ENCODE measurements around the gene SDK1. TPM values are rescaled to one million over a fixed set of nuclear protein-coding genes. Genes with fewer than 3 reads are reported as not detected.

SDK1 gene
- total RNA-seq, 1 donor from 2014 or later, result 4.3 TPM

DNA sequence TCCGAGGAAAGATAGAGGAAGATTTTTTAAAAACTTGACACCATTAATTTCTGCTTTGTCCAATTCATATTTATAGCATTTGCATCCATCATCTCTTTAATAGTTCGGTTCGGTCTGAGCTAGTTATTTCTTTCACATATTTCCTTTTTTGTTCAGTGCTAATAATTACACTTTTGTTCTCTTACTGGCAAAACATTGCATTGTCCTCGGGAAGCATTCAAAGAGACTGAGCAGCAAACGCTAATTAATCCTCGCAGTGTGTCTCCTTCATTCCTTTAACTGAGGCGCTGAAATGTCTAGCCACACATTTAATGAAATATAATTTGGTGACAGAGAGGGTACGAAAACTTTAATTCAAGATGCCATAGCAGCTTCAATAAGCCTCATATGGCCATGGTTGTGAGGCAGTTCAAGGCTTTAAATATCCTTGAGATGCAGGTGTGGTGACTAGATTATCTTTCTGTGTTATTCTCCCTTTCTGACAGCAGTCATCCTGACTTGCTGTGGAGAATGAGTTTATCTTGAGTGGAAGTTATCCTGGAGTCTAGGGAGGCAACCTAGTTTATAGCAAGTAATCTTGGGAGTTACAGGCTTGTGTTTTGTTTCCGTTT, 431.4 kb downstream of the SDK1 start:
- TF ChIP-seq, protein P1, sequence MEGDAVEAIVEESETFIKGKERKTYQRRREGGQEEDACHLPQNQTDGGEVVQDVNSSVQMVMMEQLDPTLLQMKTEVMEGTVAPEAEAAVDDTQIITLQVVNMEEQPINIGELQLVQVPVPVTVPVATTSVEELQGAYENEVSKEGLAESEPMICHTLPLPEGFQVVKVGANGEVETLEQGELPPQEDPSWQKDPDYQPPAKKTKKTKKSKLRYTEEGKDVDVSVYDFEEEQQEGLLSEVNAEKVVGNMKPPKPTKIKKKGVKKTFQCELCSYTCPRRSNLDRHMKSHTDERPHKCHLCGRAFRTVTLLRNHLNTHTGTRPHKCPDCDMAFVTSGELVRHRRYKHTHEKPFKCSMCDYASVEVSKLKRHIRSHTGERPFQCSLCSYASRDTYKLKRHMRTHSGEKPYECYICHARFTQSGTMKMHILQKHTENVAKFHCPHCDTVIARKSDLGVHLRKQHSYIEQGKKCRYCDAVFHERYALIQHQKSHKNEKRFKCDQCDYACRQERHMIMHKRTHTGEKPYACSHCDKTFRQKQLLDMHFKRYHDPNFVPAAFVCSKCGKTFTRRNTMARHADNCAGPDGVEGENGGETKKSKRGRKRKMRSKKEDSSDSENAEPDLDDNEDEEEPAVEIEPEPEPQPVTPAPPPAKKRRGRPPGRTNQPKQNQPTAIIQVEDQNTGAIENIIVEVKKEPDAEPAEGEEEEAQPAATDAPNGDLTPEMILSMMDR (IDR thresholded peaks at IDR 0.05; ENCODE audit: unreplicated experiment), result no peak
- Mint-ChIP-seq H3K4me1 (ENCODE audit: unreplicated experiment) (no peaks in the 10 kb centered on the region), H3K4me3 (ENCODE audit: unreplicated experiment) (no peak overlapping the region), H3K9me3 (ENCODE audit: unreplicated experiment) (peaks cover 5% of the 10 kb centered on the region), H3K36me3 (ENCODE audit: low read depth, unreplicated experiment) (no peaks in the 10 kb centered on the region), H3K27me3 (ENCODE audit: unreplicated experiment) (no peaks in the 10 kb centered on the region), H3K27ac (ENCODE audit: unreplicated experiment) (no peak overlapping the region)
- no peak for DNase-seq (ENCODE audit: low spot score)

DNA sequence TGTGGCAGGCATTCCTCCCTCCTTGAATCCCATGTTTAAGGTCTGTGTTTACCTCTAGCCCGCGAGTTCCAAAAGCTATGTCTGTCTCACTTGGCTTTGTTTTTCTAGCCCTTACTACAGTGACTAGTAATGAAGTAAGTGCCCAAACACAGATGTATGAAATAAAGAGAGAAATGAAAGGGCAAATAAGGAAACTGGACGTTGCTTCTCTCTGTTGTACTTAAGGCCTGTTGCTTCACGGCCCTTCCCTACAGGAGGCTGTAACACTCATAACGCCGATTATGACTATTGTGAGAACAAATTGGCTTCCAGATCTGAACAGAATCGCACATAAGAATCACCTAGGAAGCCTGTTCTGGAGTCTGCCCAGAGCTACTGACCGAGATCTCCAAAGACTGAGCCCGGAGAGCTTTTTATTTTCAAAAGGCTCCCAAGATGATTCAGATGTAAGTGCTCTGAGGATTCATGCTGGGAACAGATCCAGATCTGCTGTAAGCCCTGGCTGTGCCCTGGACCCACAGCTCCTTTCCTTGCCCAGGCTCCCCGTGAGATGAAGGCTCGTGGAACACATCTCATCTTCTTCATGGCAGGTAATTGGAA, 432.6 kb downstream of the SDK1 start:
- TF ChIP-seq, protein P1 (IDR thresholded peaks at IDR 0.05; ENCODE audit: unreplicated experiment), result no peak
- H3K36me3 Mint-ChIP-seq (ENCODE audit: low read depth, unreplicated experiment), result peaks cover 7% of the 10 kb centered on the region
- peaks cover 5% of the 10 kb centered on the region for H3K9me3 Mint-ChIP-seq (ENCODE audit: unreplicated experiment)
- DNase-seq (ENCODE audit: low spot score), result no peak
- H3K27me3 Mint-ChIP-seq (ENCODE audit: unreplicated experiment), result no peaks in the 10 kb centered on the region
- no peak overlapping the region for H3K27ac Mint-ChIP-seq (ENCODE audit: unreplicated experiment)
- H3K4me1 Mint-ChIP-seq (ENCODE audit: unreplicated experiment), result no peaks in the 10 kb centered on the region
- H3K4me3 Mint-ChIP-seq (ENCODE audit: unreplicated experiment), result no peak overlapping the region

DNA sequence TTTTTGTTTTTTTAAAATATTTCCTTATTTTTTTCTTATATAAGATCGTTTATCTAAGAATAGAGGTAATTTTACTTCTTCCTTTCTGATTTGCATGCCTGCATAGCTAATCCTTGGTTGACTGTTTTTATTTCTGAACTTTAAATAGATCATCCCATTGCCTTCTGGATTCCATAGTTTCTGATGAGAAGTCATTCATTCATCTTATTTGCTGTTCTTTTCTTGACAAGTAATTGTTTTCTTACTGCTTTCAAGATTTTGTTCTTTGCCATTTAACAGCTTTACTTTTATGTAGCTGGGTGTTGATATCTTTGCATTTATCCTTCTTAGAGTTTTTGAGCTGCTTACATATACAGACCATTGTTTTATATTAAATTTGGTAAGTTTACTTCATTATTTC, 437.9 kb downstream of the SDK1 start:
- DNase-seq (ENCODE audit: low spot score), result no peak
- H3K36me3 Mint-ChIP-seq (ENCODE audit: low read depth, unreplicated experiment), result peaks cover 7% of the 10 kb centered on the region
- no peak overlapping the region for H3K4me3 Mint-ChIP-seq (ENCODE audit: unreplicated experiment)
- TF ChIP-seq, protein P1 (IDR thresholded peaks at IDR 0.05; ENCODE audit: unreplicated experiment), result no peak
- no peak overlapping the region for H3K27ac Mint-ChIP-seq (ENCODE audit: unreplicated experiment)
- H3K4me1 Mint-ChIP-seq (ENCODE audit: unreplicated experiment), result no peaks in the 10 kb centered on the region
- H3K9me3 Mint-ChIP-seq (ENCODE audit: unreplicated experiment), result no peaks in the 10 kb centered on the region
- no peaks in the 10 kb centered on the region for H3K27me3 Mint-ChIP-seq (ENCODE audit: unreplicated experiment)

DNA sequence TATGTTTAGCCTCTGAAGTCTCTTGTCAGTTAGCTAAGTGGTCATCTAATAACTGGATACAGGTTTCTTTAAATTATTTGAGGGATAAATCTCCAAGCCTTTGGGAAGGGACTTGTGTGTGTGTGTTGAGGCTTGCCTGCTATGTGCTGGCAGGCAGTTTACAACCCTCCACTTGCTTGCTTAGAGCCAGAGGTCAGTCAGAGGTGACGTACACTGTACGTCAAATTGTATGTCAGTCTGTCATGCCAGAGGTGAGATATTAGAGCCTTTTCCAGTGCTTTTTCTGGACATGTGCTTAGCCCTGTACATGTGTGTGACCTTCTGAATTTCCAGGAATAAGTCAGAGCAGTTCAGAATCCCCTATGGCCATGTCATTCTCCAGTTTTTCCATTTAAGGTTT, 438.9 kb downstream of the SDK1 start:
- H3K4me3 Mint-ChIP-seq (ENCODE audit: unreplicated experiment), result no peak overlapping the region
- H3K27me3 Mint-ChIP-seq (ENCODE audit: unreplicated experiment), result no peaks in the 10 kb centered on the region
- no peaks in the 10 kb centered on the region for H3K9me3 Mint-ChIP-seq (ENCODE audit: unreplicated experiment)
- TF ChIP-seq, protein P1 (IDR thresholded peaks at IDR 0.05; ENCODE audit: unreplicated experiment), result no peak
- H3K36me3 Mint-ChIP-seq (ENCODE audit: low read depth, unreplicated experiment), result peaks cover 7% of the 10 kb centered on the region
- no peak for DNase-seq (ENCODE audit: low spot score)
- H3K27ac Mint-ChIP-seq (ENCODE audit: unreplicated experiment), result no peak overlapping the region
- no peaks in the 10 kb centered on the region for H3K4me1 Mint-ChIP-seq (ENCODE audit: unreplicated experiment)

DNA sequence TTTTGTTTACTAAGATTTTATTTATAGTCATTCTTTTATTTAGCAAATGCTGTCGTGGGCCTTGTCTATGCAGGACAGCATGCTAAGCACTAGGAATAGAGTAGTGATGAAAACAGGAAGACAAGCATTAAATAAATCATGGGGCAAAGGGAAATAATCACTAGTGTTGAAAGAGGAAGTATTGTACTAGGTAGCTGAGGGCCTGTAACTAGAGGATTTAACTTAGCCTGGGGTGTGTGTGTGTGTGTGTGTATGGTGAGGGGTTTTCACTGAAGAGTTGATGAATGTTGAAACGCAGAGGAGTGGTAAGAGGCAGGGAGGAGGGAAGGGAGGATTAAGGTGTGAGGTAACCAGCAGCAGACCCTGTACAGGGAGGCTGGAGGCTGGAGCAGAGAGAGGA, 446.4 kb downstream of the SDK1 start:
- DNase-seq (ENCODE audit: low spot score), result no peak
- Mint-ChIP-seq H3K4me3 (ENCODE audit: unreplicated experiment) (no peak overlapping the region), H3K4me1 (ENCODE audit: unreplicated experiment) (peaks cover 5% of the 10 kb centered on the region), H3K27me3 (ENCODE audit: unreplicated experiment) (no peaks in the 10 kb centered on the region), H3K27ac (ENCODE audit: unreplicated experiment) (no peak overlapping the region), H3K9me3 (ENCODE audit: unreplicated experiment) (no peaks in the 10 kb centered on the region), H3K36me3 (ENCODE audit: low read depth, unreplicated experiment) (no peaks in the 10 kb centered on the region)
- TF ChIP-seq, protein P1 (IDR thresholded peaks at IDR 0.05; ENCODE audit: unreplicated experiment), result no peak

Data from endothelial cell (in vitro differentiated cells).